SU-DHL-6 (cell line): ENCODE data around the gene PRSS27.

Experiments used
- H2AFZ ChIP-seq: fragments of 200-600 bp; sonication (generic); 2 replicates; pipeline ENCODE4 v1.6.1; 2014; ENCODE audit warnings: low read depth, mild to moderate bottlenecking, moderate library complexity, mixed read lengths, antibody characterized with exemption, low read length; ENCODE audit not compliant: severe bottlenecking
- H3F3A ChIP-seq: fragments of 200-600 bp; shearing (Covaris generic); 2 replicates; pipeline ENCODE4 v1.6.0; 2016; ENCODE audit warnings: antibody characterized with exemption, mild to moderate bottlenecking; ENCODE audit not compliant: insufficient read depth
- H3K27ac ChIP-seq: fragments of 200-600 bp; sonication (generic); 2 replicates; pipeline ENCODE4 v1.5.1; 2016; ENCODE audit warnings: low read depth, mild to moderate bottlenecking, low read length, moderate library complexity, mixed read lengths
- H3K27me3 ChIP-seq: fragments of 200-600 bp; sonication (generic), shearing (Covaris generic); 2 replicates; pipeline ENCODE4 v1.6.0; 2014; ENCODE audit warnings: mild to moderate bottlenecking, low read length
- H3K36me3 ChIP-seq: fragments of 200-600 bp; sonication (generic); 2 replicates; pipeline ENCODE4 v1.6.1; 2014; ENCODE audit warnings: mild to moderate bottlenecking, low read length, mixed read lengths
- H3K4me2 ChIP-seq: fragments of 300-600, 200-600 bp; shearing (Covaris generic), sonication (generic); 2 replicates; pipeline ENCODE4 v1.6.0; 2014; ENCODE audit warnings: low read length, low read depth, mild to moderate bottlenecking; ENCODE audit not compliant: poor library complexity, severe bottlenecking
- H3K4me3 ChIP-seq: fragments of 200-600 bp; sonication (generic); 2 replicates; pipeline ENCODE4 v1.5.1; 2014; ENCODE audit warnings: antibody characterized with exemption, low read length, mild to moderate bottlenecking, mixed read lengths; ENCODE audit not compliant: insufficient read depth, poor library complexity, severe bottlenecking
- H3K79me2 ChIP-seq: fragments of 200-600 bp; sonication (generic); 2 replicates; pipeline ENCODE4 v1.6.1; 2014; ENCODE audit warnings: mild to moderate bottlenecking, low read length, moderate library complexity; ENCODE audit not compliant: insufficient read depth
- H3K9ac ChIP-seq: fragments of 200-600 bp; sonication (generic); 2 replicates; pipeline ENCODE4 v1.7.0; 2014; ENCODE audit warnings: mild to moderate bottlenecking, low read length
- H3K9me2 ChIP-seq: fragments of 200-600 bp; sonication (generic); replicated peaks from 2 replicates; pipeline ENCODE4 v1.6.1; 2014; ENCODE audit warnings: low read length; ENCODE audit not compliant: insufficient read depth
- H3K9me3 ChIP-seq: fragments of 200-600 bp; sonication (generic); 2 replicates; pipeline ENCODE4 v1.6.1; 2014; ENCODE audit warnings: low read length, mixed read lengths; ENCODE audit not compliant: insufficient read depth
- H4K20me1 ChIP-seq: fragments of 200-600 bp; sonication (generic); 2 replicates; pipeline ENCODE4 v1.6.1; 2014; ENCODE audit warnings: low read depth, mild to moderate bottlenecking, antibody characterized with exemption, low read length, moderate library complexity, mixed read lengths
- EZH2phosphoT487 ChIP-seq: fragments of 200-600 bp; sonication (generic), shearing (Covaris generic); conservative IDR thresholded peaks from 2 replicates; pipeline ENCODE4 v1.6.1; 2018; ENCODE audit warnings: mild to moderate bottlenecking, antibody characterized with exemption, low read length, moderate library complexity, mixed read lengths
- TF ChIP-seq, protein P1 (sequence below): fragments of 200-600 bp; sonication (generic); IDR thresholded peaks from one replicate; pipeline ENCODE4 v1.5.1; 2017; ENCODE audit warnings: antibody characterized with exemption, mild to moderate bottlenecking, low read length, moderate library complexity; ENCODE audit not compliant: insufficient read depth, poor library complexity, severe bottlenecking

PRSS27 gene

DNA sequence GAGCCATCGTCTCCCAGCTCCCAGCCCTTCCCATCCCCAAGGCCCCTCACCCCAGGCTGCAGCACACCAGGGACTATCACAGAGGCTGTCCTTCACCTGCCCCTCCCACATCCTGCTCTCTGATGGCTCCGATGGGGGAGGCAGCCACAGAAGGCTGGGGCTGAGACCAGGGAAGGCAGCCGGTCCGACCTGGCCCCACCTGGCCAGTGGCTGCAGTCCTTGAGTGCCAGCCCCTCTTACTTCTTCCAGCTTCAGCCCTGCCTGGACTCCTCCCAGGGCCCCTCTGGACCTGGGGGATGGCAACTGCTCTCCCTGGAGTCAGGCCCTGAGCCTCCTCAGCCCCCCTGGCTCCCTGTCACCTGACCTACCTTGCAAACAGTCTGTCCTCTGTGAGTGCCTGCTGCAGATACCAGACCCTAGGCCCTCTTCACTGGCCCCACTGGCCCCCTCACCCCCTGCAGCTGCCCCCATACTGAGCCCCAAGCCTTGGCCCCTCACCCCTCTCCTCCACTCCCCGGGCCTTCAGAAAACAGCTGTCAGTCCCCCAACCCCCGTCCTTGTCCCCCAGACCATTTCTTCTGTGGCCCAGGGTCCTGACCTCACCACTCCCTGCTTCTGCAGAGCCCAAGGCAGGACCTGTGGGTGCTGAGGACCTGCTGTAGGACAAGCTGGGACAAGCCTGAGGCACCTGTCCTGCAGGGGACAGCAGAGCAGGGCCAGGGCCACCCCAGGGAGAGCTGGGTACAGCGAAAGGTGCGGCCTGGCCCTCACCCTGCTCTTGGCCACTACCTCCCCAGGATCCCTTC lies 19.8 kb upstream of the PRSS27 start:
- no peak overlapping the region for H2AFZ ChIP-seq
- no peak overlapping the region for H3K4me2 ChIP-seq
- H3K27me3 ChIP-seq = no peaks in the 10 kb centered on the region
- no peaks in the 10 kb centered on the region for H4K20me1 ChIP-seq
- H3K36me3 ChIP-seq = no peaks in the 10 kb centered on the region
- H3K9me3 ChIP-seq = no peaks in the 10 kb centered on the region
- no peaks in the 10 kb centered on the region for H3F3A ChIP-seq
- TF ChIP-seq EZH2phosphoT487 = no peak
- TF ChIP-seq, protein P1, sequence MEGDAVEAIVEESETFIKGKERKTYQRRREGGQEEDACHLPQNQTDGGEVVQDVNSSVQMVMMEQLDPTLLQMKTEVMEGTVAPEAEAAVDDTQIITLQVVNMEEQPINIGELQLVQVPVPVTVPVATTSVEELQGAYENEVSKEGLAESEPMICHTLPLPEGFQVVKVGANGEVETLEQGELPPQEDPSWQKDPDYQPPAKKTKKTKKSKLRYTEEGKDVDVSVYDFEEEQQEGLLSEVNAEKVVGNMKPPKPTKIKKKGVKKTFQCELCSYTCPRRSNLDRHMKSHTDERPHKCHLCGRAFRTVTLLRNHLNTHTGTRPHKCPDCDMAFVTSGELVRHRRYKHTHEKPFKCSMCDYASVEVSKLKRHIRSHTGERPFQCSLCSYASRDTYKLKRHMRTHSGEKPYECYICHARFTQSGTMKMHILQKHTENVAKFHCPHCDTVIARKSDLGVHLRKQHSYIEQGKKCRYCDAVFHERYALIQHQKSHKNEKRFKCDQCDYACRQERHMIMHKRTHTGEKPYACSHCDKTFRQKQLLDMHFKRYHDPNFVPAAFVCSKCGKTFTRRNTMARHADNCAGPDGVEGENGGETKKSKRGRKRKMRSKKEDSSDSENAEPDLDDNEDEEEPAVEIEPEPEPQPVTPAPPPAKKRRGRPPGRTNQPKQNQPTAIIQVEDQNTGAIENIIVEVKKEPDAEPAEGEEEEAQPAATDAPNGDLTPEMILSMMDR = no peak
- no peaks in the 10 kb centered on the region for H3K9me2 ChIP-seq
- H3K79me2 ChIP-seq = no peaks in the 10 kb centered on the region
- H3K27ac ChIP-seq = no peak overlapping the region
- no peak overlapping the region for H3K9ac ChIP-seq
- H3K4me3 ChIP-seq = no peak overlapping the region

DNA sequence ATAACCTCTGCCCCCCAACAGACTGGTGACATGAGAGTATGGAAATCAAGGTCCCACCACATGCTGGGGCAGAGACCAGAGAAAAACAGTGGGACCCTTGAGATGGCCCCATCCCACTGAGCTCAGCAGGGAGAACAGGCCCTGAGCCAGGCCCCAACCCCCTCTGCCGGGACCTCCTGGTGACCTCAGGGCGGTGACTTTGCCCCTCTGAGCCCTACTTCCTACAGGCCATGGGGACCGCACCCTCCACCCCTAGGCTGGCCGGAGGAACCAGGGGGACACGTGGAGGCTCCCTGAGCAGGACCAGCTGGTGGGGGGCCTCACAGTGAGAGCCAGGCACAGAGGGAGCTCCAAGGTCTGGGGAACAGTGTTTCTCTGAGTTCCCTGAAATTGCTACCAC lies 18.6 kb upstream of the PRSS27 start:
- H2AFZ ChIP-seq = no peak overlapping the region
- no peaks in the 10 kb centered on the region for H3F3A ChIP-seq
- H3K9me3 ChIP-seq = no peaks in the 10 kb centered on the region
- H3K27me3 ChIP-seq = no peaks in the 10 kb centered on the region
- H4K20me1 ChIP-seq = no peaks in the 10 kb centered on the region
- no peak for TF ChIP-seq EZH2phosphoT487
- TF ChIP-seq, protein P1 = no peak
- H3K27ac ChIP-seq = no peak overlapping the region
- no peaks in the 10 kb centered on the region for H3K79me2 ChIP-seq
- H3K4me2 ChIP-seq = no peak overlapping the region
- no peaks in the 10 kb centered on the region for H3K9me2 ChIP-seq
- H3K9ac ChIP-seq = no peak overlapping the region
- no peak overlapping the region for H3K4me3 ChIP-seq
- no peaks in the 10 kb centered on the region for H3K36me3 ChIP-seq

DNA sequence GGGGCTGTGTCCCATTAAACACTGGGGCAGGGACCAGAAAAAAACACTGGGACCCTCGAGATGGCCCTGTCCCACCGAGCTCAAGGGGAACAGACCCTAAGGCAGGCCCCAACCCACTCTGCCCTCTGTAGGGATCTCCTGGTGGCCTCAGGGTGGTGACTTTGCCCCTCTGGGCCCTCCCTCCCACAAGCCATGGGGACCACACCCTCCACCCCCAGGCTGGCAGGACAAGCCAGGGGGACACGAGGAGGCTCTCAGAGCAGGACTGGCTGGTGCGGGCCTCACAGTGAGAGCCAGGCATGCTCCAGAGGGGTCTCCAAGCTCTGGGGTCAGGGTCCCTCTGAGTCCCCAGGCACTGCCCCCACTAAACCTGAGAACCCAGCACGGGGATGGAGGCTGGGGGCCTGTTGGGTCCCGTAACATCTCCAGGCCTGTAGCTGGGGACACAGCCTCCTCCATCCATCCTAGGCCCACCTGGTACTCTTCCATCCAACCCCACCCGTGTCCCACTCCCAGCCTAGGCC lies 17.9 kb upstream of the PRSS27 start:
- no peaks in the 10 kb centered on the region for H3K27me3 ChIP-seq
- no peaks in the 10 kb centered on the region for H3K9me2 ChIP-seq
- no peak overlapping the region for H2AFZ ChIP-seq
- no peak for TF ChIP-seq EZH2phosphoT487
- TF ChIP-seq, protein P1 = no peak
- H3K4me3 ChIP-seq = no peak overlapping the region
- H3K36me3 ChIP-seq = no peaks in the 10 kb centered on the region
- H3K4me2 ChIP-seq = no peak overlapping the region
- no peaks in the 10 kb centered on the region for H3F3A ChIP-seq
- H3K79me2 ChIP-seq = no peaks in the 10 kb centered on the region
- H4K20me1 ChIP-seq = no peaks in the 10 kb centered on the region
- no peak overlapping the region for H3K9ac ChIP-seq
- H3K9me3 ChIP-seq = no peaks in the 10 kb centered on the region
- no peak overlapping the region for H3K27ac ChIP-seq
